HTERT RPE-1 (cell line): Measurements from ENCODE around the gene FBN3.

ENCODE experiments used
- in situ Hi-C: fragments of 300-500 bp; cut with MboI; formaldehyde crosslinking; loops from 4 replicates; pipeline ENCODE4 v1.14.3; 2020; ENCODE audit warnings: low sequenced_read_pairs

FBN3 gene

GRCh38 chr19:8094336-8094735 is 55.1 kb downstream of the FBN3 start:
- in situ Hi-C loops: no loop called here

GRCh38 chr19:8093740-8094139 is 55.7 kb downstream of the FBN3 start:
- in situ Hi-C loops: no loop called here

GRCh38 chr19:8090950-8091349 is 58.4 kb downstream of the FBN3 start:
- in situ Hi-C loops: no loop called here

GRCh38 chr19:8089664-8090601 is 59.5 kb downstream of the FBN3 start:
- in situ Hi-C loops: no loop called here

- in situ Hi-C loops: no loop called here
These were observed 60.4 kb downstream of the FBN3 start for GRCh38 chr19:8088752-8089663.

- in situ Hi-C loops: no loop called here
These were observed 61.5 kb downstream of the FBN3 start for GRCh38 chr19:8087876-8088275.

GRCh38 chr19:8086849-8087248 is 62.5 kb downstream of the FBN3 start:
- in situ Hi-C loops: no loop called here

- in situ Hi-C loops: no loop called here
These were observed 63.6 kb downstream of the FBN3 start for GRCh38 chr19:8085598-8086408.

GRCh38 chr19:8084152-8084551 is 65.2 kb downstream of the FBN3 start:
- in situ Hi-C loops: no loop called here

- in situ Hi-C loops: no loop called here
These were observed 66.3 kb downstream of the FBN3 start for GRCh38 chr19:8083141-8083540.

- in situ Hi-C loops: no loop called here
These were observed 67.5 kb downstream of the FBN3 start for GRCh38 chr19:8081569-8082550.

GRCh38 chr19:8080832-8081231 is 68.6 kb downstream of the FBN3 start:
- in situ Hi-C loops: no loop called here

- in situ Hi-C loops: no loop called here
These were observed 69.4 kb downstream of the FBN3 start for GRCh38 chr19:8079988-8080387.

- in situ Hi-C loops: no loop called here
These were observed 74.0 kb downstream of the FBN3 start for GRCh38 chr19:8075158-8076074.

GRCh38 chr19:8074501-8074900 is 74.9 kb downstream of the FBN3 start:
- in situ Hi-C loops: no loop called here

- in situ Hi-C loops: no loop called here
These were observed 77.5 kb downstream of the FBN3 start for GRCh38 chr19:8071912-8072311.

GRCh38 chr19:8069096-8069973 is 80.1 kb downstream of the FBN3 start:
- in situ Hi-C loops: no loop called here

GRCh38 chr19:8065875-8066261 is 83.5 kb downstream of the FBN3 start:
- in situ Hi-C loops: no loop called here
